ENCODE data around the gene LCE3B. TPM values are rescaled to one million over a fixed set of nuclear protein-coding genes. Genes with fewer than 3 reads are reported as not detected.
"Not testable (repeated sequence)": the region's sequence is repeated elsewhere in the genome, so short reads cannot be mapped to it uniquely, and the experiment has no call there.

The LCE3B gene, protein sequence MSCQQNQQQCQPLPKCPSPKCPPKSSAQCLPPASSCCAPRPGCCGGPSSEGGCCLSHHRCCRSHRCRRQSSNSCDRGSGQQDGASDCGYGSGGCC
- total RNA-seq (not detected), polyA plus RNA-seq (not detected)

DNA sequence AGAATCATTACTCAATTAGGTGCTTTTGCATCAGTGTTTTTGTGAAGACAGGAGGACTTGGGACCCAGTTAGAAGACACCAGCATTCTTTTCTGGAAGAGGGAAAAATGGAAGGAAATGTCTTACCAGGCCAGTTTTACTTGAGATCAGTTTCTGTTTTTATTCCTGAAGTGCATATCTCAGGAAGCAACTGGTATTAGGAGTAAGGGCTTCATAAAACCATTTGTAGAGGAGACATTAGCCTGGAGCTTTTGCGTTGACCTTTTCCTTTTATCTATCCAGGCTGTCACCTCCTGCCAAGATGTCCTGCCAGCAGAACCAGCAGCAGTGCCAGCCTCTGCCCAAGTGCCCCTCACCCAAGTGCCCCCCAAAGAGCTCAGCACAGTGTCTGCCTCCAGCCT lies at the start of gene LCE3B:
Gene LCE3B, plus strand, starts transcription at position 301 of the 400 bp plus-strand sequence. Its CDS starts 0 bp downstream, at position 301.
- Mint-ChIP-seq H3K36me3 (no peaks in the 10 kb centered on the region), H3K27me3 (no peaks in the 10 kb centered on the region), H3K4me1 (no peaks in the 10 kb centered on the region), H3K4me3 (no peak within 1 kb of the TSS), H3K9me3 (peaks cover 0 to 6% (median 0%) of the 10 kb centered on the region in 7 donors), H3K27ac (no peak within 1 kb of the TSS)
- ATAC-seq (ENCODE audit: low read depth in 2 of 2) (no peak), DNase-seq (no peak)
- peaks cover 2 to 4% of the 10 kb centered on the region in 2 experiments for H3K9me3 ChIP-seq (ENCODE audit: control insufficient read depth in 2 of 2, low read length in 2 of 2)
- H3K27ac ChIP-seq (ENCODE audit: insufficient read depth, low read length, poor library complexity, severe bottlenecking): no peak within 1 kb of the TSS
- no peaks in the 10 kb centered on the region for H3K36me3 ChIP-seq (ENCODE audit: control insufficient read depth, insufficient read depth, low read length)
- no peaks in the 10 kb centered on the region for H3K27me3 ChIP-seq (ENCODE audit: control insufficient read depth, insufficient read depth, low read length)
- no peak within 1 kb of the TSS for H3K4me3 ChIP-seq (ENCODE audit: low read depth, low read length)
- no peaks in the 10 kb centered on the region for H3K4me1 ChIP-seq (ENCODE audit: control insufficient read depth, insufficient read depth, low read length, poor library complexity, severe bottlenecking)

DNA sequence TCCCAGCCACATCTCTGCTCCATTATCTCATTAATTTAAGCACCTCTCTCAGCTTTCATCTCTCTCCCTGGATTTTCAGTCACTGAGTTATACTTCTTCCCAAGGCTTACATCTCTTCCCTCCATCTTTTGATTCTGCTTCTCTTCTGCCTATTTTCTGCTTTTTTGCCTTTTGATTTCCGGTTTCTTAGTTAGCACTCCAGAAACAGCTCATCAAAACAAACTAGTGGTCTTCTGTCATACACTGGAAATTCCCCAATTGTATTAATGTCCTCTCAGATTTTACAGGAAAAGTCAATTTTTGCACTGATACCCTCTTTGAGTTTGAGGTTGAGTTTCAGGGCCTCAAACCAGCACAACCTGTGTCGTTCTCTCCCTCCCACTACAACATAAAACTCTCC lies 48.5 kb upstream of the LCE3B start:
- Histone ChIP-seq H3K9me3 (ENCODE audit: control insufficient read depth in 2 of 2, low read length in 2 of 2) (peaks cover 4 to 11% of the 10 kb centered on the region in 2 experiments), H3K36me3 (ENCODE audit: control insufficient read depth, insufficient read depth, low read length) (no peaks in the 10 kb centered on the region), H3K4me1 (ENCODE audit: control insufficient read depth, insufficient read depth, low read length, poor library complexity, severe bottlenecking) (no peaks in the 10 kb centered on the region), H3K4me3 (ENCODE audit: low read depth, low read length) (no peak overlapping the region), H3K27ac (ENCODE audit: insufficient read depth, low read length, poor library complexity, severe bottlenecking) (no peak overlapping the region), H3K27me3 (ENCODE audit: control insufficient read depth, insufficient read depth, low read length) (no peaks in the 10 kb centered on the region)
- Mint-ChIP-seq H3K36me3 (no peaks in the 10 kb centered on the region), H3K27me3 (peaks cover 8% of the 10 kb centered on the region), H3K4me1 (no peaks in the 10 kb centered on the region), H3K4me3 (no peak overlapping the region), H3K27ac (no peak overlapping the region), H3K9me3 (peaks cover 0 to 13% (median 3%) of the 10 kb centered on the region in 7 donors)
- no peak for DNase-seq
- ATAC-seq (ENCODE audit: low read depth in 2 of 2): no peak

GRCh38 chr1:152565535-152566215 lies 47.9 kb upstream of the LCE3B start:
- Histone ChIP-seq H3K27ac (ENCODE audit: insufficient read depth, low read length, poor library complexity, severe bottlenecking) (no peak overlapping the region), H3K36me3 (ENCODE audit: control insufficient read depth, insufficient read depth, low read length) (no peaks in the 10 kb centered on the region), H3K4me1 (ENCODE audit: control insufficient read depth, insufficient read depth, low read length, poor library complexity, severe bottlenecking) (no peaks in the 10 kb centered on the region), H3K9me3 (ENCODE audit: control insufficient read depth in 2 of 2, low read length in 2 of 2) (peaks cover 8 to 13% of the 10 kb centered on the region in 2 experiments), H3K27me3 (ENCODE audit: control insufficient read depth, insufficient read depth, low read length) (no peaks in the 10 kb centered on the region), H3K4me3 (ENCODE audit: low read depth, low read length) (no peak overlapping the region)
- no peak overlapping the region for H3K27ac Mint-ChIP-seq
- no peak for DNase-seq
- no peak overlapping the region for H3K4me3 Mint-ChIP-seq
- peaks cover 8% of the 10 kb centered on the region for H3K27me3 Mint-ChIP-seq
- no peaks in the 10 kb centered on the region for H3K4me1 Mint-ChIP-seq
- no peaks in the 10 kb centered on the region for H3K36me3 Mint-ChIP-seq
- no peak for ATAC-seq (ENCODE audit: low read depth in 2 of 2)
- peaks cover 0 to 13% (median 3%) of the 10 kb centered on the region in 7 donors for H3K9me3 Mint-ChIP-seq

GRCh38 chr1:152566681-152567080 lies 46.9 kb upstream of the LCE3B start, which contains the start of gene LCE3E:
TSS of gene LCE3E (minus strand) at chr1:152566780. CDS start at chr1:152566208, 572 bp downstream.
- no peak within 1 kb of the TSS for H3K4me3 Mint-ChIP-seq
- H3K9me3 Mint-ChIP-seq: peaks cover 0 to 14% (median 4%) of the 10 kb centered on the region in 7 donors
- peaks cover 8 to 13% of the 10 kb centered on the region in 2 experiments for H3K9me3 ChIP-seq (ENCODE audit: control insufficient read depth in 2 of 2, low read length in 2 of 2)
- peaks cover 8% of the 10 kb centered on the region for H3K27me3 Mint-ChIP-seq
- no peaks in the 10 kb centered on the region for H3K4me1 ChIP-seq (ENCODE audit: control insufficient read depth, insufficient read depth, low read length, poor library complexity, severe bottlenecking)
- H3K36me3 ChIP-seq (ENCODE audit: control insufficient read depth, insufficient read depth, low read length): no peaks in the 10 kb centered on the region
- H3K27ac Mint-ChIP-seq: no peak within 1 kb of the TSS
- no peak for ATAC-seq (ENCODE audit: low read depth in 2 of 2)
- no peak within 1 kb of the TSS for H3K27ac ChIP-seq (ENCODE audit: insufficient read depth, low read length, poor library complexity, severe bottlenecking)
- no peaks in the 10 kb centered on the region for H3K36me3 Mint-ChIP-seq
- no peak for DNase-seq
- no peak within 1 kb of the TSS for H3K4me3 ChIP-seq (ENCODE audit: low read depth, low read length)
- no peaks in the 10 kb centered on the region for H3K4me1 Mint-ChIP-seq
- H3K27me3 ChIP-seq (ENCODE audit: control insufficient read depth, insufficient read depth, low read length): no peaks in the 10 kb centered on the region

DNA sequence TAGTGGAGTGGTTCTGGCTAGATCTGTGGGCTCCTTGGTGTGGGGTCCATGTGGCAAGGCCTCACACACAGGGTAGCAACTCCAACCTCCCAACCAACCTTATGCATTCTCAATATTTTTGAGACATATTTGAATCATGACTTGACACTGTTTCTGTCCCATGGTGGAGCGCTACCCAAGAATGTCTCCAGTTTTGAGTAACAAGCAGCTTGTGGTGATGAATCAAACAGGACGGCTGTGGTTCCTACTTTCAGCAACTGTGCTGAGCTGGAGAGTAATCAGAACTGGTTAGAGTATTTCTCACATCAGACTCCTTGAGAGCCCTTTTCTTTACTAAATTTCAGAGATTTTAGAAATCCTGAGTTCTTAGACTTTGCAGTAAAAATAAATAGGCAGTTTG lies 36.4 kb upstream of the LCE3B start:
- Histone ChIP-seq H3K27ac (ENCODE audit: insufficient read depth, low read length, poor library complexity, severe bottlenecking) (no peak overlapping the region), H3K4me1 (ENCODE audit: control insufficient read depth, insufficient read depth, low read length, poor library complexity, severe bottlenecking) (no peaks in the 10 kb centered on the region), H3K9me3 (ENCODE audit: control insufficient read depth in 2 of 2, low read length in 2 of 2) (no peaks in the 10 kb centered on the region), H3K4me3 (ENCODE audit: low read depth, low read length) (no peak overlapping the region), H3K27me3 (ENCODE audit: control insufficient read depth, insufficient read depth, low read length) (peaks cover 1% of the 10 kb centered on the region), H3K36me3 (ENCODE audit: control insufficient read depth, insufficient read depth, low read length) (no peaks in the 10 kb centered on the region)
- DNase-seq: no peak
- Mint-ChIP-seq H3K4me1 (no peaks in the 10 kb centered on the region), H3K36me3 (no peaks in the 10 kb centered on the region), H3K27me3 (peaks cover 28% of the 10 kb centered on the region), H3K9me3 (peaks cover 0 to 1% (median 0%) of the 10 kb centered on the region in 7 donors), H3K27ac (peak overlapping the region in 1 of 3 donors; percentile 7), H3K4me3 (no peak overlapping the region)
- no peak for ATAC-seq (ENCODE audit: low read depth in 2 of 2)

- H3K36me3 ChIP-seq (ENCODE audit: control insufficient read depth, insufficient read depth, low read length); DNase-seq; H3K27ac Mint-ChIP-seq; H3K4me3 ChIP-seq (ENCODE audit: low read depth, low read length); H3K4me1 ChIP-seq (ENCODE audit: control insufficient read depth, insufficient read depth, low read length, poor library complexity, severe bottlenecking); H3K4me3 Mint-ChIP-seq; H3K27ac ChIP-seq (ENCODE audit: insufficient read depth, low read length, poor library complexity, severe bottlenecking); ATAC-seq (ENCODE audit: low read depth in 2 of 2); H3K4me1 Mint-ChIP-seq; H3K36me3 Mint-ChIP-seq; H3K9me3 ChIP-seq (ENCODE audit: control insufficient read depth in 2 of 2, low read length in 2 of 2); H3K9me3 Mint-ChIP-seq; H3K27me3 ChIP-seq (ENCODE audit: control insufficient read depth, insufficient read depth, low read length): not testable (repeated sequence)
- H3K27me3 Mint-ChIP-seq: peaks cover 16% of the 10 kb centered on the region
Observed at GRCh38 chr1:152579526-152579925, 34.1 kb upstream of the LCE3B start.

DNA sequence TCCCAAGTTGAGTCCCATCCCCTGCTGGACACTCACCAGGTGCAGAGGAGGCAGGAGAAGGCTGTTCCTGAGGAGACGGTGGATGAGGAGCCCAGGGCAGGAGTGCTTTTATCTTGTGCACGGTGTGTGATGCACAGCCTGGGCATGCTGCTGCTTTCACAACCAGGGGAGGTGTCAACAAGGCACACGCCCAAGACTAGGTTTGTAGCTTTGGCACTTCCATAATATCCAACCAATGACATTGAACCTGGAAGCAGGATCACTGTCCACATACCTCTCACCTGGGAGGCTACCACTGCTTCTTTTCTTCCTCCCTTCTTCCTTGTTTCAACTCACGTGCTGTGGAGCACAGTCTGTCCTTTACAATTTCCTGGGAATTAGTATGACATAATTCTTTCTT lies 33.2 kb upstream of the LCE3B start, which contains the start of gene LCE3D:
Gene LCE3D, minus strand, starts transcription at position 84 of the 400 bp plus-strand sequence. CDS start 580 bp downstream, outside the sequence.
- Histone ChIP-seq H3K4me1 (ENCODE audit: control insufficient read depth, insufficient read depth, low read length, poor library complexity, severe bottlenecking) (no peaks in the 10 kb centered on the region), H3K9me3 (ENCODE audit: control insufficient read depth in 2 of 2, low read length in 2 of 2) (no peaks in the 10 kb centered on the region), H3K27me3 (ENCODE audit: control insufficient read depth, insufficient read depth, low read length) (peaks cover 1% of the 10 kb centered on the region), H3K36me3 (ENCODE audit: control insufficient read depth, insufficient read depth, low read length) (no peaks in the 10 kb centered on the region), H3K27ac (ENCODE audit: insufficient read depth, low read length, poor library complexity, severe bottlenecking) (no peak within 1 kb of the TSS), H3K4me3 (ENCODE audit: low read depth, low read length) (no peak within 1 kb of the TSS)
- Mint-ChIP-seq H3K27me3 (peaks cover 16% of the 10 kb centered on the region), H3K4me3 (no peak within 1 kb of the TSS), H3K9me3 (peaks cover 0 to 1% (median 0%) of the 10 kb centered on the region in 7 donors), H3K27ac (no peak within 1 kb of the TSS), H3K4me1 (no peaks in the 10 kb centered on the region), H3K36me3 (no peaks in the 10 kb centered on the region)
- ATAC-seq (ENCODE audit: low read depth in 2 of 2) (no peak), DNase-seq (no peak)

DNA sequence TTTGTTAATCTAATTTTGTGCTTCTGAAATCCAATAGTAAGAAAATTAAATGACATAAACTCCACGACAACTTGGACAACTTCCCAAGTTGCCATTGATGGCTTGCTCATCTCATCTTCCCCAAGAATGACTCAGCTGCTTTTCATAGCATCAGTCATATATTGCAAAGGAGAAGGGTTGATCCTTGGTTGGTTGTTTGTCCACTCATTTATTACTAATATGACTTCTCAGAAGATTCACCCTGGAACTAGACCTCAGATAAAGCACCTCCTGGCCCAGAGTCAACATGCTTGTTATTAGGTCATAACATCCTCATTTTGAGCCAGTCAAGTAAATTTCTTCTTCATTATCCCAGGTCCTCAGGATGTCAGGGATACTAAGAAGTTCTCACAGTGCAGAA lies 31.0 kb upstream of the LCE3B start:
- no peaks in the 10 kb centered on the region for H3K36me3 Mint-ChIP-seq
- H3K9me3 Mint-ChIP-seq: peaks cover 0 to 2% (median 0%) of the 10 kb centered on the region in 7 donors
- Histone ChIP-seq H3K9me3 (ENCODE audit: control insufficient read depth in 2 of 2, low read length in 2 of 2) (no peaks in the 10 kb centered on the region), H3K27me3 (ENCODE audit: control insufficient read depth, insufficient read depth, low read length) (peaks cover 1% of the 10 kb centered on the region), H3K27ac (ENCODE audit: insufficient read depth, low read length, poor library complexity, severe bottlenecking) (no peak overlapping the region), H3K36me3 (ENCODE audit: control insufficient read depth, insufficient read depth, low read length) (no peaks in the 10 kb centered on the region), H3K4me1 (ENCODE audit: control insufficient read depth, insufficient read depth, low read length, poor library complexity, severe bottlenecking) (no peaks in the 10 kb centered on the region), H3K4me3 (ENCODE audit: low read depth, low read length) (no peak overlapping the region)
- ATAC-seq (ENCODE audit: low read depth in 2 of 2) (no peak), DNase-seq (no peak)
- no peak overlapping the region for H3K27ac Mint-ChIP-seq
- no peak overlapping the region for H3K4me3 Mint-ChIP-seq
- peaks cover 14% of the 10 kb centered on the region for H3K27me3 Mint-ChIP-seq
- no peaks in the 10 kb centered on the region for H3K4me1 Mint-ChIP-seq
